HCT116 (cell line): ENCODE results near the gene MMP17. TPM values are rescaled to one million over a fixed set of nuclear protein-coding genes. Genes with fewer than 3 reads are reported as not detected.

ENCODE experiments used
- ATAC-seq: fragments of 200-7000 bp; cut with Tn5 transposase; 2 replicates; pipeline ENCODE4 v1.9.1; 2020; ENCODE audit warnings: mild to moderate bottlenecking, moderate library complexity
- BruUV-seq: library from RNA; stranded (reverse); fragments of 400-500 nt; replicated peaks from 2 replicates; lab custom pipeline; 2021; lab: Mats Ljungman, UMichigan
- CTCF ChIA-PET: fragments of 300-600 bp; sonication (Branson Sonifier 250); formaldehyde crosslinking; loops from one replicate; lab custom pipeline; 2021; ENCODE audit warnings: antibody characterized with exemption; lab: Charles Lee
- POLR2A ChIA-PET: fragments of 300-600, 350-600 bp; sonication (Branson Sonifier 250); formaldehyde crosslinking; loops from one replicate; lab custom pipeline; 2021; ENCODE audit warnings: antibody characterized with exemption; lab: Charles Lee
- RAD21 ChIA-PET, 2 experiments: fragments of 300-600 bp; sonication (Branson Sonifier 250); formaldehyde crosslinking; loops; one replicate each; lab custom pipeline; 2023; ENCODE audit warnings: low total read pairs in 2 of 2; ENCODE audit not compliant: uncharacterized antibody in 2 of 2, unreplicated experiment in 2 of 2, low non-redundant PET in 1 of 2; lab: Charles Lee
- DNase-seq: peaks from one replicate; pipeline ENCODE4 v3.0.0-alpha.2; 2010; ENCODE audit warnings: low read depth, low spot score
- H2AFZ ChIP-seq: fragments of 200-600 bp; shearing (Covaris generic), sonication (generic); 2 replicates; pipeline ENCODE4 v1.6.1; 2017; ENCODE audit warnings: low read depth, mixed run types, mixed read lengths, antibody characterized with exemption, low read length; ENCODE audit not compliant: poor library complexity, severe bottlenecking
- H3K27ac ChIP-seq: 2 replicates; pipeline ENCODE4 v1.5.1; 2012; ENCODE audit warnings: low read depth, low read length
- H3K27me3 ChIP-seq: fragments of 200-600 bp; sonication (generic); 2 replicates; pipeline ENCODE4 v1.6.1; 2016; ENCODE audit warnings: mixed run types, low read length, mixed read lengths; ENCODE audit not compliant: insufficient read depth
- H3K36me3 ChIP-seq, 2 experiments: fragments of 200-500 bp in 1 of 2; fragments of 200-600 bp in 1 of 2; sonication (Bioruptor generic) in 1 of 2; sonication (generic) in 1 of 2; 2 replicates each; pipeline versions ENCODE4 v1.5.1 to v1.6.1; 2014 to 2016; ENCODE audit warnings: low read length in 2 of 2, inconsistent platforms in 1 of 2, mixed read lengths in 1 of 2, mixed run types in 1 of 2; ENCODE audit not compliant: insufficient read depth in 2 of 2, control insufficient read depth in 1 of 2
- H3K4me1 ChIP-seq, 2 experiments: fragments of 200-600 bp in 1 of 2; sonication (generic) in 1 of 2; 2 replicates each; pipeline versions ENCODE4 v1.5.1 to v1.6.1; 2012 to 2017; ENCODE audit warnings: low read length in 2 of 2, inconsistent platforms in 1 of 2, mild to moderate bottlenecking in 1 of 2, mixed read lengths in 1 of 2, mixed run types in 1 of 2, moderate library complexity in 1 of 2; ENCODE audit not compliant: insufficient read depth in 2 of 2, control insufficient read depth in 1 of 2
- H3K4me2 ChIP-seq: fragments of 200-600 bp; sonication (generic); 2 replicates; pipeline ENCODE4 v1.6.1; 2017; ENCODE audit warnings: mixed run types, low read length, mixed read lengths
- H3K4me3 ChIP-seq, 2 experiments: fragments of 200-600 bp in 1 of 2; sonication (generic) in 1 of 2; replicated peaks in 1 of 2; 2 replicates each; pipeline ENCODE4 v1.5.1; 2011 to 2016; ENCODE audit warnings: low read length in 2 of 2, control low read depth in 1 of 2, low read depth in 1 of 2, mild to moderate bottlenecking in 1 of 2, mixed read lengths in 1 of 2, mixed run types in 1 of 2
- H3K79me2 ChIP-seq: fragments of 200-600 bp; sonication (generic); 2 replicates; pipeline ENCODE4 v1.6.1; 2017; ENCODE audit warnings: mild to moderate bottlenecking, mixed run types, low read length, moderate library complexity, mixed read lengths; ENCODE audit not compliant: insufficient read depth
- H3K9ac ChIP-seq: fragments of 200-600 bp; sonication (generic); 2 replicates; pipeline ENCODE4 v1.6.1; 2016; ENCODE audit warnings: low read length, mixed read lengths
- H3K9me2 ChIP-seq: fragments of 200-600 bp; sonication (generic), shearing (Covaris generic); 2 replicates; pipeline ENCODE4 v1.6.1; 2017; ENCODE audit warnings: mixed run types, mild to moderate bottlenecking, moderate library complexity; ENCODE audit not compliant: insufficient read depth
- H3K9me3 ChIP-seq, 2 experiments: fragments of 200-500 bp in 1 of 2; fragments of 200-600 bp in 1 of 2; sonication (Bioruptor generic) in 1 of 2; sonication (generic) in 1 of 2; 2 replicates each; pipeline ENCODE4 v1.6.1; 2014 to 2017; ENCODE audit warnings: low read length in 2 of 2, mixed read lengths in 2 of 2, inconsistent platforms in 1 of 2, low read depth in 1 of 2, mild to moderate bottlenecking in 1 of 2, mixed run types in 1 of 2, moderate library complexity in 1 of 2; ENCODE audit not compliant: control insufficient read depth in 1 of 2, insufficient read depth in 1 of 2
- H4K20me1 ChIP-seq: fragments of 200-600 bp; sonication (generic), shearing (Covaris generic); 2 replicates; pipeline ENCODE4 v1.6.1; 2017; ENCODE audit warnings: mixed run types, mild to moderate bottlenecking, moderate library complexity; ENCODE audit not compliant: insufficient read depth
- CBX3 ChIP-seq: IDR thresholded peaks from 2 replicates; pipeline ENCODE4 v1.6.1; 2012; ENCODE audit warnings: low read depth
- CEBPB ChIP-seq: IDR thresholded peaks from 2 replicates; pipeline ENCODE4 v1.6.1; 2012; ENCODE audit warnings: low read depth
- ELF1 ChIP-seq: IDR thresholded peaks from 2 replicates; pipeline ENCODE4 v1.6.1; 2012; ENCODE audit warnings: low read depth, borderline replicate concordance
- FOSL1 ChIP-seq: IDR thresholded peaks from 2 replicates; pipeline ENCODE4 v1.6.1; 2012; ENCODE audit warnings: low read depth
- JUND ChIP-seq: IDR thresholded peaks from 2 replicates; pipeline ENCODE4 v1.6.1; 2012
- POLR2AphosphoS5 ChIP-seq: IDR thresholded peaks from 2 replicates; pipeline ENCODE4 v1.6.1; 2011; ENCODE audit warnings: mild to moderate bottlenecking, low read depth, low read length, moderate library complexity
- RAD21 ChIP-seq: IDR thresholded peaks from 2 replicates; pipeline ENCODE4 v1.6.1; 2012; ENCODE audit warnings: low read depth, mild to moderate bottlenecking
- SP1 ChIP-seq: IDR thresholded peaks from 2 replicates; pipeline ENCODE4 v1.6.1; 2012; ENCODE audit warnings: low read depth
- YY1 ChIP-seq: IDR thresholded peaks from 2 replicates; pipeline ENCODE4 v1.6.1; 2011; ENCODE audit warnings: low read length, low read depth, moderate library complexity, mild to moderate bottlenecking; ENCODE audit not compliant: insufficient replicate concordance; ENCODE audit errors: extremely low read depth
- ZNF274 ChIP-seq: fragments of 200-500 bp; sonication (Bioruptor generic); IDR thresholded peaks from 2 replicates; pipeline ENCODE4 v1.6.1; 2014; ENCODE audit warnings: mild to moderate bottlenecking, low read depth, low read length, inconsistent platforms
- intact Hi-C: fragments of 100-400 bp; cut with micrococcal nuclease; formaldehyde crosslinking; loops from 2 replicates; pipeline ENCODE4 v1.10.0; 2022
- total RNA-seq: library from RNA; stranded (reverse); gene quantifications from one replicate; pipeline ENCODE4 v1.2.1, GENCODE V29; 2021; ENCODE audit not compliant: unreplicated experiment
- TF ChIP-seq, protein P1 (sequence below): IDR thresholded peaks from 2 replicates; pipeline ENCODE4 v1.6.1; 2012
- TF ChIP-seq, protein P2 (sequence below): IDR thresholded peaks from 2 replicates; pipeline ENCODE4 v1.6.1; 2012; ENCODE audit warnings: low read depth
- TF ChIP-seq, protein P3 (sequence below), 3 experiments: fragments of 200-600 bp in 1 of 3; sonication (generic) in 1 of 3; IDR thresholded peaks in 2 of 3; conservative IDR thresholded peaks in 1 of 3; 2 replicates each; pipeline ENCODE4 v1.5.1; 2012 to 2017; ENCODE audit warnings: low read depth in 2 of 3, low read length in 2 of 3, antibody characterized with exemption in 1 of 3, borderline replicate concordance in 1 of 3, control low read depth in 1 of 3, mild to moderate bottlenecking in 1 of 3, mixed read lengths in 1 of 3, mixed run types in 1 of 3, moderate library complexity in 1 of 3; ENCODE audit not compliant: insufficient read depth in 1 of 3
- TF ChIP-seq, protein P4 (sequence below): IDR thresholded peaks from 2 replicates; pipeline ENCODE4 v1.6.1; 2012

MMP17 gene
- total RNA-seq, 1 experiment from 2014 or later = 14.3 TPM

DNA sequence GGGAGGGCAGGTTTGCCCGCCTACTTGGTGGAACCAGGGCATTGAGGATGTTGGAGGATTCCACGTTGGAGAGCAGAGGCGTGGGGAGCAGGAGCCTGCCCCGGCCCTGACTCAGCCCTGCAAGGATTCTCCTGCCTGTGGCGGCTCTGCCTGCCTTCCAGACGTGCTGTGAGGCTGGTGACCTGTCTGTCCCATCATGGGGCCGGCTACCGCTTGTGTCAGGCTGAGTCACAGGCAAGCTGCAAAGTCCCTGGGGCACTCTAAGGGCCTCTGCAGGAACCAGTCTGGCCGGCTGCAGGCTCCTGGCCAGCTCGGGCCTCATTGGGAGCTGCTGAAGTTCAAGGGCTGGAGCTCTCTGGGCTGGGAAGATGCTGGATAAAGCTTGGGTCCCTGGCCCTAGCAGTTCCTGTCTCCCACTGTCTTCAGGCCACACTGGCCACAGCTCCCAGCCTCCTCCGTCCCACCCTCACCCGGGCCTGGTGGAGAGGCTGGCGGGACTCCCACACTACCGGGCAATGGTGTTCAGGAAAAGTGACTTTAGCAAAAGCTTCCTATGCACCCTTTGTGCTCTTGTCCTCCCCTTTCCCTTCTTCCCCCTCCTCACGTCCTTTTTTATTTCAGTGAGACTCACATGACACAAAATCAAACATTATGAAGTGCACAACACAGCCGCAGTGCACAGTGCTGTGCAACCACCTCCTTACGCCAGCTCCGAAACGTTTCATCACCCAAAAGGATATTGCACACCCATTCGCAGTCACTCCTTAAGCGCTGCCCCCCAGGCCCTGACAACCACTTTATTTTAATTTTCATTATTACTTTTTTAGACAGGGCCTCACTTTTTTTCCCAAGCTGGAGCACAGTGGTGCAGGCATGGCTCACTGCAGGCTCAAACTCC lies 44.2 kb downstream of the MMP17 start:
- DNase-seq = peak; percentile 77
- TF ChIP-seq ZNF274 = no peak
- TF ChIP-seq, protein P1, sequence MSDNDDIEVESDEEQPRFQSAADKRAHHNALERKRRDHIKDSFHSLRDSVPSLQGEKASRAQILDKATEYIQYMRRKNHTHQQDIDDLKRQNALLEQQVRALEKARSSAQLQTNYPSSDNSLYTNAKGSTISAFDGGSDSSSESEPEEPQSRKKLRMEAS = peak; percentile 78
- TF ChIP-seq CBX3 = peak; percentile 94
- TF ChIP-seq POLR2AphosphoS5 = peak; percentile 63; the same call in 1 of the 2 replicates
- TF ChIP-seq, protein P2, sequence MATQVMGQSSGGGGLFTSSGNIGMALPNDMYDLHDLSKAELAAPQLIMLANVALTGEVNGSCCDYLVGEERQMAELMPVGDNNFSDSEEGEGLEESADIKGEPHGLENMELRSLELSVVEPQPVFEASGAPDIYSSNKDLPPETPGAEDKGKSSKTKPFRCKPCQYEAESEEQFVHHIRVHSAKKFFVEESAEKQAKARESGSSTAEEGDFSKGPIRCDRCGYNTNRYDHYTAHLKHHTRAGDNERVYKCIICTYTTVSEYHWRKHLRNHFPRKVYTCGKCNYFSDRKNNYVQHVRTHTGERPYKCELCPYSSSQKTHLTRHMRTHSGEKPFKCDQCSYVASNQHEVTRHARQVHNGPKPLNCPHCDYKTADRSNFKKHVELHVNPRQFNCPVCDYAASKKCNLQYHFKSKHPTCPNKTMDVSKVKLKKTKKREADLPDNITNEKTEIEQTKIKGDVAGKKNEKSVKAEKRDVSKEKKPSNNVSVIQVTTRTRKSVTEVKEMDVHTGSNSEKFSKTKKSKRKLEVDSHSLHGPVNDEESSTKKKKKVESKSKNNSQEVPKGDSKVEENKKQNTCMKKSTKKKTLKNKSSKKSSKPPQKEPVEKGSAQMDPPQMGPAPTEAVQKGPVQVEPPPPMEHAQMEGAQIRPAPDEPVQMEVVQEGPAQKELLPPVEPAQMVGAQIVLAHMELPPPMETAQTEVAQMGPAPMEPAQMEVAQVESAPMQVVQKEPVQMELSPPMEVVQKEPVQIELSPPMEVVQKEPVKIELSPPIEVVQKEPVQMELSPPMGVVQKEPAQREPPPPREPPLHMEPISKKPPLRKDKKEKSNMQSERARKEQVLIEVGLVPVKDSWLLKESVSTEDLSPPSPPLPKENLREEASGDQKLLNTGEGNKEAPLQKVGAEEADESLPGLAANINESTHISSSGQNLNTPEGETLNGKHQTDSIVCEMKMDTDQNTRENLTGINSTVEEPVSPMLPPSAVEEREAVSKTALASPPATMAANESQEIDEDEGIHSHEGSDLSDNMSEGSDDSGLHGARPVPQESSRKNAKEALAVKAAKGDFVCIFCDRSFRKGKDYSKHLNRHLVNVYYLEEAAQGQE = no peak
- peak; percentile 40; the same call in 1 of the 2 replicates for TF ChIP-seq CEBPB
- peak; percentile 80 for TF ChIP-seq JUND
- peak; percentile 52 for TF ChIP-seq RAD21
- peak; percentile 88 for TF ChIP-seq SP1
- peak; percentile 88 for TF ChIP-seq FOSL1
- TF ChIP-seq, protein P3, sequence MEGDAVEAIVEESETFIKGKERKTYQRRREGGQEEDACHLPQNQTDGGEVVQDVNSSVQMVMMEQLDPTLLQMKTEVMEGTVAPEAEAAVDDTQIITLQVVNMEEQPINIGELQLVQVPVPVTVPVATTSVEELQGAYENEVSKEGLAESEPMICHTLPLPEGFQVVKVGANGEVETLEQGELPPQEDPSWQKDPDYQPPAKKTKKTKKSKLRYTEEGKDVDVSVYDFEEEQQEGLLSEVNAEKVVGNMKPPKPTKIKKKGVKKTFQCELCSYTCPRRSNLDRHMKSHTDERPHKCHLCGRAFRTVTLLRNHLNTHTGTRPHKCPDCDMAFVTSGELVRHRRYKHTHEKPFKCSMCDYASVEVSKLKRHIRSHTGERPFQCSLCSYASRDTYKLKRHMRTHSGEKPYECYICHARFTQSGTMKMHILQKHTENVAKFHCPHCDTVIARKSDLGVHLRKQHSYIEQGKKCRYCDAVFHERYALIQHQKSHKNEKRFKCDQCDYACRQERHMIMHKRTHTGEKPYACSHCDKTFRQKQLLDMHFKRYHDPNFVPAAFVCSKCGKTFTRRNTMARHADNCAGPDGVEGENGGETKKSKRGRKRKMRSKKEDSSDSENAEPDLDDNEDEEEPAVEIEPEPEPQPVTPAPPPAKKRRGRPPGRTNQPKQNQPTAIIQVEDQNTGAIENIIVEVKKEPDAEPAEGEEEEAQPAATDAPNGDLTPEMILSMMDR (IDR thresholded peaks at IDR 0.05 in 2 of 3, conservative IDR thresholded peaks at IDR 0.05 in 1 of 3; ENCODE audit: borderline replicate concordance in 1 of 3, insufficient read depth in 1 of 3, low read depth in 2 of 3, low read length in 2 of 3) = no peak
- TF ChIP-seq, protein P4, sequence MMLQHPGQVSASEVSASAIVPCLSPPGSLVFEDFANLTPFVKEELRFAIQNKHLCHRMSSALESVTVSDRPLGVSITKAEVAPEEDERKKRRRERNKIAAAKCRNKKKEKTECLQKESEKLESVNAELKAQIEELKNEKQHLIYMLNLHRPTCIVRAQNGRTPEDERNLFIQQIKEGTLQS = no peak
- TF ChIP-seq ELF1 = no peak
- TF ChIP-seq YY1 = peak; percentile 74
- peak; percentile 98 for ATAC-seq
- CTCF ChIA-PET = no interaction called here
- Histone ChIP-seq H3K9ac (0 out of 2 replicates have a peak overlapping the region, but pooled peaks have one; percentile 4), H3K4me2 (peak overlapping the region; percentile 53), H3K27ac (peak overlapping the region; percentile 25; the same call in 1 of the 2 replicates), H3K27me3 (no peaks in the 10 kb centered on the region), H3K79me2 (no peaks in the 10 kb centered on the region), H3K9me2 (no peaks in the 10 kb centered on the region), H3K4me1 (peaks cover 18 to 30% of the 10 kb centered on the region in 2 experiments), H3K9me3 (no peaks in the 10 kb centered on the region), H4K20me1 (no peaks in the 10 kb centered on the region), H3K36me3 (no peaks in the 10 kb centered on the region), H2AFZ (no peak overlapping the region), H3K4me3 (no peak overlapping the region)
- no TSS peak for BruUV-seq
- RAD21 ChIA-PET = no interaction called here
- intact Hi-C loops = no loop called here
- POLR2A ChIA-PET = interaction anchor here (0.9 to 1.3 kb wide), 2 partner anchors 10 to 28 kb away, joined by 3 read pairs; no protein-coding TSS in a partner anchor
